KOPT-K1 (cell line): Measurements from ENCODE around the gene ACOX1.

Source experiments
- H3K27ac ChIP-seq: fragments of 200-600 bp; sonication (generic); 2 replicates; pipeline ENCODE4 v1.5.1; 2016; ENCODE audit warnings: antibody characterized with exemption, mild to moderate bottlenecking, low read depth, low read length; ENCODE audit not compliant: poor library complexity, severe bottlenecking
- H3K36me3 ChIP-seq: fragments of 200-600 bp; sonication (generic); 2 replicates; pipeline ENCODE4 v1.5.1; 2017; ENCODE audit warnings: antibody characterized with exemption, mild to moderate bottlenecking, low read length, moderate library complexity; ENCODE audit not compliant: insufficient read depth
- H3K9me3 ChIP-seq: fragments of 200-600 bp; sonication (generic); 2 replicates; pipeline ENCODE4 v1.5.1; 2017; ENCODE audit warnings: antibody characterized with exemption, low read length, mild to moderate bottlenecking; ENCODE audit not compliant: insufficient read depth, poor library complexity, severe bottlenecking

ACOX1 gene

DNA sequence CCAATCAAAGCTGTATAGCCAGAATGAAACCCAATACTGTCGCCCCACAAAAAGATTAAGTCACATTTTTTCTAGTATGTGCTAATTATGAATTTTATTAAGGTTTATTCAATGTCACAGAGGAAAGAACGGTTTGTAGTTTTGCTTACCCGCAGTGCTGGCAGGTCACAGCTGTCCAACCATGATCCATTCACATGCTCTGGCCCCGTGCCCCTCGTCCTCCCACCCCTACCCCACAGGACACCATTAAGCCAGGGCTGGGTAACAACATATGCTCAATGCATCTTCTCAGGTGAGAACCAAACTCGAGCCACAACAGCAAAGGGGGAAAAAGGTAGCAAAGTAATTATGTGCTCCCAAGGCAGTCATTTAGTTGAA is 37.5 kb downstream of the ACOX1 start:
- H3K27ac ChIP-seq = peak overlapping the region; percentile 80
- peaks cover 27% of the 10 kb centered on the region for H3K36me3 ChIP-seq
- no peaks in the 10 kb centered on the region for H3K9me3 ChIP-seq

DNA sequence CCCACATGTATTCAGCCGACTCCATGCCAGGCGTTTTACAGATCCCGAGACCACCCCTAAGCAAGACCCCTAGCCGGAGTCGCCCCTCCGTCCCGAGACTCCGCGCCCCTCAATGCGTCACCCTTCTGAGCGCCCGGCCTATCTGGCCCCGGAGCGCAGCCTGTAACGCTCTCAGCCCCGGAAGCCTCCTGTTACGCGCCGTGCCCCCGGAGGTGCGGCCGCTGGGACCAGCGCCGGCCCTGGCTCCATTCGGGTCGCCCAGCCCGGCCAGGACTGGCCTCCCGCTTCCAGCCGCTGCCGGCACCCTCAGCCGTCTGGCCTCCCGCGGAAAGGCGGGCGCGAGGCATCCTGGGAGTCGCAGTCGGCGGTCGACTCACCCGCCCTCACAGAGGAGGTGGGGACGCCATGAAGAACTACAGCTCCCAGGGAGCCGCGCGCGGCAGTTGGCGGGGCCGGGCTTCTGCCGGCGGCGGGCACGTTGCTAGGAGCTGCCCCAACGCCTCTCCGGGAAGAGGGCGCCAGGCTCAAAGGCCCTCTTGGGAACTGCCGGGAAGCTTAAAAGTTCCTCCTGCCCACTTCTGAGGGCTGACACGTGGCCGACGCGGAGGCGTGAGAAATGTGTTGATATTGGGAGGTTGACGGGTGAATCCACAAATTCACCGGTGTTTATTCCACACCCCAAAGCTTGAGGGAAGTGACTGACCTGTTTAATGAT is 38.1 kb downstream of the ACOX1 start, which contains the start of gene FBF1:
FBF1 (minus strand) TSS at position 316 of the 715 bp plus-strand sequence. CDS start 2,893 bp downstream, outside the sequence.
- peak within 1 kb of the TSS; percentile 80 for H3K27ac ChIP-seq
- H3K9me3 ChIP-seq = no peaks in the 10 kb centered on the region

GRCh38 chr17:75937652-75938051 is 41.3 kb downstream of the ACOX1 start:
- Histone ChIP-seq H3K36me3 (no peaks in the 10 kb centered on the region), H3K27ac (no peak overlapping the region), H3K9me3 (no peaks in the 10 kb centered on the region)

More for the DNA sequence above, 38.1 kb downstream of the ACOX1 start, which contains the start of gene FBF1:
- peaks cover 21% of the 10 kb centered on the region for H3K36me3 ChIP-seq

DNA sequence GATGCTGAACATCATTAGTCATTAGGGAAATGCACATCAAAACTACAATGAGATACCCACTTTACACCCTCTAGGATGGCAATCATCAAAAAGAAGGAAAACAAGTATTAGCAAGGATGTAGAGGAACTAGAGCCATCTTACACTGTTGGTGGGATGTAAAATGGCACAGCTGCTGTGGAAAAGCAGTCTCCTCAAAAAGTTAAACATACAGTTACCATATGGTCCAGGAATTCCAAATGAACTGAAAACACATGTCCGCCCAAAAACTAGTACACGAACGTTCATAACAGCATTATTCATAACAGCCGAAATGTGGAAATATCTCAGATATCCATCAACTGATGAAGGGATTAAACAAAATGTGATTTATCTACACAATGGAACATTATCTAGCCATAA is 45.2 kb downstream of the ACOX1 start:
- H3K27ac ChIP-seq = no peak overlapping the region
- no peaks in the 10 kb centered on the region for H3K36me3 ChIP-seq
- no peaks in the 10 kb centered on the region for H3K9me3 ChIP-seq

DNA sequence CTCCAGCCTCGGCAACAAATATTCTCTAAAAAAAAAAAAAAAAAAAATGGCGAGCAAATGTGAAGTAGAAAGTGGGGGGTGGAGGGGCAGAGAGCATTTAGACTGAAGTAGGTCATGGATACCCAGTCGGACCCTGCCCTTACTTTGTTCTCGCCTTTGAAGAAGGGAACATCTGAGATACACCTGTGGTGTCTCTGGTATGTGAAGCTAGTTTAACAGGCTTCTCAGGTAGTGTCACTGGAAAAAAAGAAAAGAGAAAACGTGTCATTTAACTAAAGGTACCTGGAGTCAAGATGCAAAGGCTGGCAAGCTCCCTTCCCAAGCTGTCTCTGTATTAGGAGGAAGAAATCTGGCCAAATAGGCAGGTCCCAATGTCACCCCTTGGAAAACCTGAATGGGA is 46.1 kb downstream of the ACOX1 start:
- H3K36me3 ChIP-seq = no peaks in the 10 kb centered on the region
- H3K27ac ChIP-seq = no peak overlapping the region
- no peaks in the 10 kb centered on the region for H3K9me3 ChIP-seq

DNA sequence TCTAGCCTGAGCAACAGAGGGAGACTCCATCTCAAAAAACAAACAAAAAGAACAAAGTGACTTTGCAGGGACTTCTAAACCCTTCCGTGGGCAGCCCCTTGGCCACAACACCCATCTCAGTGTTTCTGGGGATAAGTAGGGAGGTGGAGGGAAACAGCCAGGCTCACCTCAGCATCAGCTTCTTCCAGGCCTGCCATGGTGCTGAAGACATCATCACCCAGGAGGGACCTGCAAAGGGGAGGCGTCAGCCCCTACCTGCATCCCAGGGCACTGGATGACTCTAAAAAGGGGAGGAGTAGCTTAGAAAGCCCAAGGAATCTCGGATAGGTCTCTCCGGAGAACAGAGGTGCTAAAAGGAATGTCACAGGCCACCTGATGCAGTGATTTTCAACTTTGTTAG is 47.9 kb downstream of the ACOX1 start:
- Histone ChIP-seq H3K9me3 (no peaks in the 10 kb centered on the region), H3K27ac (no peak overlapping the region), H3K36me3 (peaks cover 12% of the 10 kb centered on the region; the same call in 1 of the 2 replicates)

DNA sequence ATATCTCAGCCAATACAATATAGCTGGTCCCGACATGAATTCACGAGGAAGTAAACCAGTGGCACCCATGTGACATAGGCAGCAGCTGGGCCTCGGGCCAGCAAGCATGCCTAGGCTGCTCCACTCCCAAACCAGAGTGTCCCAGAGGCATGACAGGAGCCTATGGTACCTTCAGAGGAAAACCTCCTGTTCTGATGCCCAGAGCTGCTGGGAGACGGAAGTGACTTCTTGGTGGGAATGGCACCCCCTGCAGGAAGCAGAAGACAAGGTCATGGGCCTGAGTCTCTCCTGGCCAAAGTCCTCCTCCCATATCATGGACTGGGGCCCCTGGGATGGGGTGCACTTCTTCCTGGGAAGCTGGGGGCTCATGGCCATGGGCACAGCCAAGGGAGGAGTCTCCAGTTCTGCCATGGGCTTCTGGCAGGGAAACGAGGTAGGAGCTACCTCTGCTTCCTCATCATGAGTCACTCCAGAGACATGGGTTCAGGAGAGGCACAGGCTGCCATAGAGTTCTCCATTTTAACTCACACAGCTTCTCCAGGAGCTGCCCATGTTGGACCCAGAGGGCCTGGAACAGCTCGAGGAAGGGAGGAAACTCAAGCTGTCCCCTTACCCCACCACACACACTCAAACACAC is 51.6 kb downstream of the ACOX1 start:
- H3K9me3 ChIP-seq = no peaks in the 10 kb centered on the region
- peaks cover 38% of the 10 kb centered on the region; the same call in 1 of the 2 replicates for H3K36me3 ChIP-seq
- H3K27ac ChIP-seq = peak overlapping the region; percentile 8

DNA sequence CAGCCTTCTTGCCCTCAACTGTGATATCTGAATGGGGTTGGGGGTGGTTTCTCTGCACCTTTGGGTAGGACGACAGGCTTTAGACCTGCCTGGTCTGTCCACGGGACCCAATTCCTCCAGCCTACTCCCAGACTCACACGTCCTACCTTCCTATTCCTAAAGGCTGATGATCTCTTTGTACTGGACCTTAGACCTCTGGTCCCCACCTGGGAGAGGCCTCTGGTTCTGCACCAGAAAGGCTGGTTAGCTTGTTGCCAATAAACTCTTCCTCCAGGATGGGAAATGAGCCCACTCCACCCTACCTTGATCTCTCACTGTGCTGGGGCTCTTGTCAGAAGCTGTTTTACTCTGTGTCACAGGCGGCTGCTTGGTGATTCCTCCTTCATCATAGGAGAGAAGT is 52.5 kb downstream of the ACOX1 start:
- H3K36me3 ChIP-seq = peaks cover 44% of the 10 kb centered on the region; the same call in 1 of the 2 replicates
- no peaks in the 10 kb centered on the region for H3K9me3 ChIP-seq
- no peak overlapping the region for H3K27ac ChIP-seq

GRCh38 chr17:75925912-75926311 is 53.1 kb downstream of the ACOX1 start:
- Histone ChIP-seq H3K27ac (no peak overlapping the region), H3K9me3 (no peaks in the 10 kb centered on the region), H3K36me3 (peaks cover 47% of the 10 kb centered on the region; the same call in 1 of the 2 replicates)

GRCh38 chr17:75925103-75925502 is 53.9 kb downstream of the ACOX1 start:
- no peak overlapping the region for H3K27ac ChIP-seq
- no peaks in the 10 kb centered on the region for H3K9me3 ChIP-seq
- peaks cover 54% of the 10 kb centered on the region; the same call in 1 of the 2 replicates for H3K36me3 ChIP-seq

- Histone ChIP-seq H3K27ac (no peak overlapping the region), H3K36me3 (peaks cover 66% of the 10 kb centered on the region; the same call in 1 of the 2 replicates), H3K9me3 (no peaks in the 10 kb centered on the region)
Observed at GRCh38 chr17:75922963-75923874, 55.7 kb downstream of the ACOX1 start.

- Histone ChIP-seq H3K27ac (no peak overlapping the region), H3K9me3 (no peaks in the 10 kb centered on the region), H3K36me3 (peaks cover 75% of the 10 kb centered on the region; the same call in 1 of the 2 replicates)
Observed at GRCh38 chr17:75922173-75922961, 56.6 kb downstream of the ACOX1 start.

DNA sequence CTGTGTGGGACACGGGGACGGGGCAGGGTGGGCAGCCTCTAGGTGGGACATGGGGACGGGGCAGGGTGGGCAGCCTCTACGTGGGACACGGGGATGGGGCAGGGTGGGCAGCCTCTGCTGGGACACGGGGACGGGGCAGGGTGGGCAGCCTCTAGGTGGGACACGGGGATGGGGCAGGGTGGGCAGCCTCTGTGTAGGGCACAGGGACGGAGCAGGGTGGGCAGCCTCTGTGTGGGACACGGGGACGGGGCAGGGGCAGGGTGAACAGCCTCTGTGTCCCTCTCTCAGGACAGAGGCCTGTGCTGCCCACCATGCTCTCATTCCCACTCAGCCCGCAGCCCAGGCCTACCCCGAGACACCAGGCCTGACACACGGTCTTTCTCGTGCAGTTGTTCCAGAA is 57.4 kb downstream of the ACOX1 start:
- peaks cover 72% of the 10 kb centered on the region; the same call in 1 of the 2 replicates for H3K36me3 ChIP-seq
- H3K27ac ChIP-seq = no peak overlapping the region
- no peaks in the 10 kb centered on the region for H3K9me3 ChIP-seq

GRCh38 chr17:75920045-75920560 is 58.9 kb downstream of the ACOX1 start:
- H3K27ac ChIP-seq = no peak overlapping the region
- H3K9me3 ChIP-seq = no peaks in the 10 kb centered on the region
- peaks cover 57% of the 10 kb centered on the region; the same call in 1 of the 2 replicates for H3K36me3 ChIP-seq
